ENCODE results near the gene MXD1. TPM values are rescaled to one million over a fixed set of nuclear protein-coding genes. Genes with fewer than 3 reads are reported as not detected.

The MXD1 gene
- total and polyA plus RNA-seq, 9 of the 15 experiments (the other 6 are each of a cell fraction or from before 2014, with no cell fraction given): 6.7 to 35.9 (median 11.0) TPM

DNA sequence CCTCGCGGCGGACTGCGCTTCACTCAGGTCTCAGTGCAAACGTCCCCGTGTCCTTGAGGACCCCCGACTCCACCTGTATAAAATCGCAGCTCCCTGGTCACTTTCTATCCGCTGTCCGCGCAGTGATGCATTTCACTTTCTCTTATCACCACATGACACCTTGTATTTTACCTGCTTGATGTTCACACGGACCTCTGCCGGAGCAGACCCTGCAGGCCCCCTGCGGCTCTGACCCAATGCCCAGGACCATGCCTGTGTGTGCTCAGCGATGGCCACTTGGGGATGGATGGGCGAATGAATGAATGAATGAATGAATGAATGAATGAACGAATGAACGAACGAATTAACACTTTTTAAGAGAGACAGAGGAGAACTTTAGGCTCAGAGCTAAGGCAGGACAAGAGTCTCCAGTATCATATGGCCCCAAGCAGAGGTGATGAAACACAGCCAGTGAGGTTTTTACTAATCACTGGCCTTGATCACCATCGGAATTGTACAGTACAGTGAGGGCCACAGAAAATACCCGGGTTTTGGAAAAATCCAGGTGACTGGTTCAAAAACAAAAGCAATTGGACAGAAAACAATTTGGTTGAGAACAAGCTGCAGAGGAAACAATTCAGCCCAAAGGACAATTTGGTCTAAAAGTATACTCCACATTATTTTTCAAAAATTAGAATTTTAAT, 34.2 kb downstream of the MXD1 start:
- peak overlapping the region in 1 of 2 experiments; percentile 54; a peak in 2 of 4 replicates for H3K9ac ChIP-seq (ENCODE audit: insufficient read depth in 1 of 2, low read depth in 2 of 2, low read length in 2 of 2)
- H4K20me1 ChIP-seq (replicated peaks; ENCODE audit: control insufficient read depth, insufficient read depth, low read length): no peaks in the 10 kb centered on the region
- no peak overlapping the region for H3K4me2 ChIP-seq (ENCODE audit: insufficient read depth, low read length)
- in situ Hi-C loops (cut with MboI) (no loop called here), intact Hi-C loops (cut with micrococcal nuclease) (no loop called here)
- no peak for FAIRE-seq
- 0 out of 3 replicates have a peak, but pooled peaks have one; percentile 7 for ATAC-seq
- no peaks in the 10 kb centered on the region for H3K27me3 ChIP-seq (ENCODE audit: control insufficient read depth in 2 of 2, insufficient read depth in 2 of 2, low read length in 2 of 2)
- H2AFZ ChIP-seq (ENCODE audit: low read depth, low read length): 0 out of 2 replicates have a peak overlapping the region, but pooled peaks have one; percentile 30
- peak in 2 of 4 experiments; percentile 53 to 67 for DNase-seq (ENCODE audit: extremely low read depth in 1 of 4, low spot score in 3 of 4)
- peaks cover 21 to 38% of the 10 kb centered on the region in 2 experiments for H3K4me1 ChIP-seq (replicated peaks in 1 of 2; ENCODE audit: control insufficient read depth in 2 of 2, insufficient read depth in 2 of 2, low read length in 2 of 2)
- H3K9me3 ChIP-seq (replicated peaks; ENCODE audit: control insufficient read depth, insufficient read depth, low read depth, low read length): no peaks in the 10 kb centered on the region
- H3K4me3 ChIP-seq: no peak overlapping the region
- no peaks in the 10 kb centered on the region for H3K9me1 ChIP-seq (ENCODE audit: control insufficient read depth, insufficient read depth, low read length)
- no peaks in the 10 kb centered on the region for H3K79me2 ChIP-seq (ENCODE audit: control insufficient read depth, insufficient read depth, low read length)
- ChIA-PET POLR2A (interaction anchor here (1.1 to 1.4 kb wide), 2 partner anchors 15 to 22 kb away, joined by 3 read pairs; no protein-coding TSS in a partner anchor), CTCF (ENCODE audit: low intra/inter-chr PET ratio) (interaction anchor here (0.5 kb wide), 1 partner anchor 16 kb away, joined by 5 read pairs; no protein-coding TSS in a partner anchor)
- WGBS (ENCODE audit: insufficient coverage, low coverage, missing lambda C conversion rate): 42% methylated on average over 15 of the region's 21 CpGs
- no TSS peak for BruUV-seq (replicated peaks)
- H3K27ac ChIP-seq (ENCODE audit: extremely low read depth, low read depth, low read length): no peak overlapping the region
- no peaks in the 10 kb centered on the region for H3K36me3 ChIP-seq (ENCODE audit: control insufficient read depth, insufficient read depth, low read length)
- TF ChIP-seq ZNF24 (IDR thresholded peaks at IDR 0.05): peak; percentile 99
- no peak for TF ChIP-seq ZFP30 (CRISPR knock-in tag; IDR thresholded peaks at IDR 0.05; ENCODE audit: borderline replicate concordance)
- TF ChIP-seq, protein P1, sequence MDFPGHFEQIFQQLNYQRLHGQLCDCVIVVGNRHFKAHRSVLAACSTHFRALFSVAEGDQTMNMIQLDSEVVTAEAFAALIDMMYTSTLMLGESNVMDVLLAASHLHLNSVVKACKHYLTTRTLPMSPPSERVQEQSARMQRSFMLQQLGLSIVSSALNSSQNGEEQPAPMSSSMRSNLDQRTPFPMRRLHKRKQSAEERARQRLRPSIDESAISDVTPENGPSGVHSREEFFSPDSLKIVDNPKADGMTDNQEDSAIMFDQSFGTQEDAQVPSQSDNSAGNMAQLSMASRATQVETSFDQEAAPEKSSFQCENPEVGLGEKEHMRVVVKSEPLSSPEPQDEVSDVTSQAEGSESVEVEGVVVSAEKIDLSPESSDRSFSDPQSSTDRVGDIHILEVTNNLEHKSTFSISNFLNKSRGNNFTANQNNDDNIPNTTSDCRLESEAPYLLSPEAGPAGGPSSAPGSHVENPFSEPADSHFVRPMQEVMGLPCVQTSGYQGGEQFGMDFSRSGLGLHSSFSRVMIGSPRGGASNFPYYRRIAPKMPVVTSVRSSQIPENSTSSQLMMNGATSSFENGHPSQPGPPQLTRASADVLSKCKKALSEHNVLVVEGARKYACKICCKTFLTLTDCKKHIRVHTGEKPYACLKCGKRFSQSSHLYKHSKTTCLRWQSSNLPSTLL (IDR thresholded peaks at IDR 0.05): no peak
- no peak for TF ChIP-seq ZNF324 (CRISPR knock-in tag; IDR thresholded peaks at IDR 0.05)
- peak in 1 of 2 experiments; percentile 25; a peak in 1 of 4 replicates for TF ChIP-seq KDM1A (IDR thresholded peaks at IDR 0.05)
- no peak for TF ChIP-seq PHF20 (IDR thresholded peaks at IDR 0.05; ENCODE audit: partially characterized antibody)
- TF ChIP-seq CAMTA2 (CRISPR knock-in tag; conservative IDR thresholded peaks at IDR 0.05): no peak
- TF ChIP-seq TRIM28 (IDR thresholded peaks at IDR 0.05): no peak
- no peak for TF ChIP-seq ZNF398 (CRISPR knock-in tag; IDR thresholded peaks at IDR 0.05)
- TF ChIP-seq POLR2H (tag; IDR thresholded peaks at IDR 0.05; ENCODE audit: low read depth): no peak
- no peak for TF ChIP-seq KAT8 (IDR thresholded peaks at IDR 0.05; ENCODE audit: low read depth)
- no peak for TF ChIP-seq FUS (optimal IDR thresholded peaks at IDR 0.05; ENCODE audit: low read depth, low read length)
- TF ChIP-seq, protein P2, sequence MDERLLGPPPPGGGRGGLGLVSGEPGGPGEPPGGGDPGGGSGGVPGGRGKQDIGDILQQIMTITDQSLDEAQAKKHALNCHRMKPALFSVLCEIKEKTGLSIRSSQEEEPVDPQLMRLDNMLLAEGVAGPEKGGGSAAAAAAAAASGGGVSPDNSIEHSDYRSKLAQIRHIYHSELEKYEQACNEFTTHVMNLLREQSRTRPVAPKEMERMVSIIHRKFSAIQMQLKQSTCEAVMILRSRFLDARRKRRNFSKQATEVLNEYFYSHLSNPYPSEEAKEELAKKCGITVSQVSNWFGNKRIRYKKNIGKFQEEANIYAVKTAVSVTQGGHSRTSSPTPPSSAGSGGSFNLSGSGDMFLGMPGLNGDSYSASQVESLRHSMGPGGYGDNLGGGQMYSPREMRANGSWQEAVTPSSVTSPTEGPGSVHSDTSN (CRISPR knock-in tag; IDR thresholded peaks at IDR 0.05; ENCODE audit: low read depth): no peak
- TF ChIP-seq, protein P2 (tag; conservative IDR thresholded peaks at IDR 0.05; ENCODE audit: low read depth): no peak
- TF ChIP-seq CBFA2T3 (IDR thresholded peaks at IDR 0.05): peak; percentile 43

All from K562 (cell line).